HCT116 (cell line): ENCODE results near the gene ENTPD5. TPM values are rescaled to one million over a fixed set of nuclear protein-coding genes. Genes with fewer than 3 reads are reported as not detected.

ENCODE experiments used
- ATAC-seq: fragments of 200-7000 bp; cut with Tn5 transposase; 2 replicates; pipeline ENCODE4 v1.9.1; 2020; ENCODE audit warnings: mild to moderate bottlenecking, moderate library complexity
- BruUV-seq: library from RNA; stranded (reverse); fragments of 400-500 nt; replicated peaks from 2 replicates; lab custom pipeline; 2021; lab: Mats Ljungman, UMichigan
- CTCF ChIA-PET: fragments of 300-600 bp; sonication (Branson Sonifier 250); formaldehyde crosslinking; loops from one replicate; lab custom pipeline; 2021; ENCODE audit warnings: antibody characterized with exemption; lab: Charles Lee
- POLR2A ChIA-PET: fragments of 300-600, 350-600 bp; sonication (Branson Sonifier 250); formaldehyde crosslinking; loops from one replicate; lab custom pipeline; 2021; ENCODE audit warnings: antibody characterized with exemption; lab: Charles Lee
- RAD21 ChIA-PET, 2 experiments: fragments of 300-600 bp; sonication (Branson Sonifier 250); formaldehyde crosslinking; loops; one replicate each; lab custom pipeline; 2023; ENCODE audit warnings: low total read pairs in 2 of 2; ENCODE audit not compliant: uncharacterized antibody in 2 of 2, unreplicated experiment in 2 of 2, low non-redundant PET in 1 of 2; lab: Charles Lee
- DNase-seq: peaks from one replicate; pipeline ENCODE4 v3.0.0-alpha.2; 2010; ENCODE audit warnings: low read depth, low spot score
- H2AFZ ChIP-seq: fragments of 200-600 bp; shearing (Covaris generic), sonication (generic); 2 replicates; pipeline ENCODE4 v1.6.1; 2017; ENCODE audit warnings: low read depth, mixed run types, mixed read lengths, antibody characterized with exemption, low read length; ENCODE audit not compliant: poor library complexity, severe bottlenecking
- H3K27ac ChIP-seq: 2 replicates; pipeline ENCODE4 v1.5.1; 2012; ENCODE audit warnings: low read depth, low read length
- H3K27me3 ChIP-seq: fragments of 200-600 bp; sonication (generic); 2 replicates; pipeline ENCODE4 v1.6.1; 2016; ENCODE audit warnings: mixed run types, low read length, mixed read lengths; ENCODE audit not compliant: insufficient read depth
- H3K36me3 ChIP-seq, 2 experiments: fragments of 200-500 bp in 1 of 2; fragments of 200-600 bp in 1 of 2; sonication (Bioruptor generic) in 1 of 2; sonication (generic) in 1 of 2; 2 replicates each; pipeline versions ENCODE4 v1.5.1 to v1.6.1; 2014 to 2016; ENCODE audit warnings: low read length in 2 of 2, inconsistent platforms in 1 of 2, mixed read lengths in 1 of 2, mixed run types in 1 of 2; ENCODE audit not compliant: insufficient read depth in 2 of 2, control insufficient read depth in 1 of 2
- H3K4me1 ChIP-seq, 2 experiments: fragments of 200-600 bp in 1 of 2; sonication (generic) in 1 of 2; 2 replicates each; pipeline versions ENCODE4 v1.5.1 to v1.6.1; 2012 to 2017; ENCODE audit warnings: low read length in 2 of 2, inconsistent platforms in 1 of 2, mild to moderate bottlenecking in 1 of 2, mixed read lengths in 1 of 2, mixed run types in 1 of 2, moderate library complexity in 1 of 2; ENCODE audit not compliant: insufficient read depth in 2 of 2, control insufficient read depth in 1 of 2
- H3K4me2 ChIP-seq: fragments of 200-600 bp; sonication (generic); 2 replicates; pipeline ENCODE4 v1.6.1; 2017; ENCODE audit warnings: mixed run types, low read length, mixed read lengths
- H3K4me3 ChIP-seq, 2 experiments: fragments of 200-600 bp in 1 of 2; sonication (generic) in 1 of 2; replicated peaks in 1 of 2; 2 replicates each; pipeline ENCODE4 v1.5.1; 2011 to 2016; ENCODE audit warnings: low read length in 2 of 2, control low read depth in 1 of 2, low read depth in 1 of 2, mild to moderate bottlenecking in 1 of 2, mixed read lengths in 1 of 2, mixed run types in 1 of 2
- H3K79me2 ChIP-seq: fragments of 200-600 bp; sonication (generic); 2 replicates; pipeline ENCODE4 v1.6.1; 2017; ENCODE audit warnings: mild to moderate bottlenecking, mixed run types, low read length, moderate library complexity, mixed read lengths; ENCODE audit not compliant: insufficient read depth
- H3K9ac ChIP-seq: fragments of 200-600 bp; sonication (generic); 2 replicates; pipeline ENCODE4 v1.6.1; 2016; ENCODE audit warnings: low read length, mixed read lengths
- H3K9me2 ChIP-seq: fragments of 200-600 bp; sonication (generic), shearing (Covaris generic); 2 replicates; pipeline ENCODE4 v1.6.1; 2017; ENCODE audit warnings: mixed run types, mild to moderate bottlenecking, moderate library complexity; ENCODE audit not compliant: insufficient read depth
- H3K9me3 ChIP-seq, 2 experiments: fragments of 200-500 bp in 1 of 2; fragments of 200-600 bp in 1 of 2; sonication (Bioruptor generic) in 1 of 2; sonication (generic) in 1 of 2; 2 replicates each; pipeline ENCODE4 v1.6.1; 2014 to 2017; ENCODE audit warnings: low read length in 2 of 2, mixed read lengths in 2 of 2, inconsistent platforms in 1 of 2, low read depth in 1 of 2, mild to moderate bottlenecking in 1 of 2, mixed run types in 1 of 2, moderate library complexity in 1 of 2; ENCODE audit not compliant: control insufficient read depth in 1 of 2, insufficient read depth in 1 of 2
- H4K20me1 ChIP-seq: fragments of 200-600 bp; sonication (generic), shearing (Covaris generic); 2 replicates; pipeline ENCODE4 v1.6.1; 2017; ENCODE audit warnings: mixed run types, mild to moderate bottlenecking, moderate library complexity; ENCODE audit not compliant: insufficient read depth
- CTCF ChIP-seq, 3 experiments: fragments of 200-600 bp in 1 of 3; sonication (generic) in 1 of 3; IDR thresholded peaks in 2 of 3; conservative IDR thresholded peaks in 1 of 3; 2 replicates each; pipeline ENCODE4 v1.5.1; 2012 to 2017; ENCODE audit warnings: low read depth in 2 of 3, low read length in 2 of 3, antibody characterized with exemption in 1 of 3, borderline replicate concordance in 1 of 3, control low read depth in 1 of 3, mild to moderate bottlenecking in 1 of 3, mixed read lengths in 1 of 3, mixed run types in 1 of 3, moderate library complexity in 1 of 3; ENCODE audit not compliant: insufficient read depth in 1 of 3
- ELF1 ChIP-seq: IDR thresholded peaks from 2 replicates; pipeline ENCODE4 v1.6.1; 2012; ENCODE audit warnings: low read depth, borderline replicate concordance
- EZH2 ChIP-seq: fragments of 200-600 bp; sonication (generic); IDR thresholded peaks from 2 replicates; pipeline ENCODE4 v1.6.1; 2017; ENCODE audit warnings: antibody characterized with exemption, mixed run types
- EZH2phosphoT487 ChIP-seq: fragments of 200-600 bp; IDR thresholded peaks from 2 replicates; pipeline ENCODE4 v1.6.1; 2018; ENCODE audit warnings: antibody characterized with exemption, borderline replicate concordance
- MAX ChIP-seq: IDR thresholded peaks from 2 replicates; pipeline ENCODE4 v1.6.1; 2012
- POLR2A ChIP-seq: IDR thresholded peaks from 2 replicates; pipeline ENCODE4 v1.7.0; 2011; ENCODE audit warnings: borderline replicate concordance; ENCODE audit not compliant: insufficient read depth, insufficient read length; ENCODE audit errors: extremely low read depth
- POLR2AphosphoS5 ChIP-seq: IDR thresholded peaks from 2 replicates; pipeline ENCODE4 v1.6.1; 2011; ENCODE audit warnings: mild to moderate bottlenecking, low read depth, low read length, moderate library complexity
- RAD21 ChIP-seq: IDR thresholded peaks from 2 replicates; pipeline ENCODE4 v1.6.1; 2012; ENCODE audit warnings: low read depth, mild to moderate bottlenecking
- SIN3A ChIP-seq: IDR thresholded peaks from 2 replicates; pipeline ENCODE4 v1.6.1; 2012; ENCODE audit warnings: low read depth
- YY1 ChIP-seq: IDR thresholded peaks from 2 replicates; pipeline ENCODE4 v1.6.1; 2011; ENCODE audit warnings: low read length, low read depth, moderate library complexity, mild to moderate bottlenecking; ENCODE audit not compliant: insufficient replicate concordance; ENCODE audit errors: extremely low read depth
- ZFX ChIP-seq: fragments of 450-650 bp; IDR thresholded peaks from 2 replicates; pipeline ENCODE4 v1.6.1; 2017
- ZNF274 ChIP-seq: fragments of 200-500 bp; sonication (Bioruptor generic); IDR thresholded peaks from 2 replicates; pipeline ENCODE4 v1.6.1; 2014; ENCODE audit warnings: mild to moderate bottlenecking, low read depth, low read length, inconsistent platforms
- intact Hi-C: fragments of 100-400 bp; cut with micrococcal nuclease; formaldehyde crosslinking; loops from 2 replicates; pipeline ENCODE4 v1.10.0; 2022
- total RNA-seq: library from RNA; stranded (reverse); gene quantifications from one replicate; pipeline ENCODE4 v1.2.1, GENCODE V29; 2021; ENCODE audit not compliant: unreplicated experiment

ENTPD5 gene
- total RNA-seq, 1 experiment from 2014 or later, result 14.4 TPM

GRCh38 chr14:73958591-73958990 is 60.5 kb downstream of the ENTPD5 start:
- TF ChIP-seq RAD21, result no peak
- TF ChIP-seq POLR2AphosphoS5, result no peak
- TF ChIP-seq SIN3A, result no peak
- no peak for TF ChIP-seq POLR2A
- TF ChIP-seq ZNF274, result no peak
- TF ChIP-seq MAX, result no peak
- no peak for TF ChIP-seq EZH2phosphoT487
- no peak for TF ChIP-seq CTCF (IDR thresholded peaks at IDR 0.05 in 2 of 3, conservative IDR thresholded peaks at IDR 0.05 in 1 of 3; ENCODE audit: borderline replicate concordance in 1 of 3, insufficient read depth in 1 of 3, low read depth in 2 of 3, low read length in 2 of 3)
- TF ChIP-seq EZH2, result no peak
- TF ChIP-seq ELF1, result no peak
- TF ChIP-seq ZFX, result no peak
- TF ChIP-seq YY1, result no peak
- no peaks in the 10 kb centered on the region for H3K4me1 ChIP-seq
- no peak overlapping the region for H3K27ac ChIP-seq
- intact Hi-C loops, result no loop called here
- CTCF ChIA-PET, result no interaction called here
- no peak overlapping the region for H2AFZ ChIP-seq
- no peaks in the 10 kb centered on the region for H3K9me2 ChIP-seq
- H3K79me2 ChIP-seq, result no peaks in the 10 kb centered on the region
- no peak overlapping the region for H3K9ac ChIP-seq
- RAD21 ChIA-PET, result no interaction called here
- ATAC-seq, result peak; percentile 63; the same call in 1 of the 2 replicates
- H3K9me3 ChIP-seq, result no peaks in the 10 kb centered on the region
- DNase-seq, result no peak
- peaks cover 14 to 37% of the 10 kb centered on the region in 2 experiments; a peak in 3 of 4 replicates for H3K36me3 ChIP-seq
- no peak overlapping the region for H3K4me2 ChIP-seq
- BruUV-seq, result no TSS peak
- no peaks in the 10 kb centered on the region for H4K20me1 ChIP-seq
- POLR2A ChIA-PET, result no interaction called here
- H3K27me3 ChIP-seq, result no peaks in the 10 kb centered on the region
- H3K4me3 ChIP-seq, result no peak overlapping the region
